Ecto neural progenitor cell (in vitro differentiated cells): ENCODE results near the gene SSX4.
"Not testable (repeated sequence)": the region's sequence is repeated elsewhere in the genome, so short reads cannot be mapped to it uniquely, and the experiment has no call there.

Experiments used
- DNase-seq: peaks from one replicate; pipeline ENCODE4 v3.0.0-alpha.2; 2018; ENCODE audit warnings: low spot score

Gene SSX4, protein sequence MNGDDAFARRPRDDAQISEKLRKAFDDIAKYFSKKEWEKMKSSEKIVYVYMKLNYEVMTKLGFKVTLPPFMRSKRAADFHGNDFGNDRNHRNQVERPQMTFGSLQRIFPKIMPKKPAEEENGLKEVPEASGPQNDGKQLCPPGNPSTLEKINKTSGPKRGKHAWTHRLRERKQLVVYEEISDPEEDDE

DNA sequence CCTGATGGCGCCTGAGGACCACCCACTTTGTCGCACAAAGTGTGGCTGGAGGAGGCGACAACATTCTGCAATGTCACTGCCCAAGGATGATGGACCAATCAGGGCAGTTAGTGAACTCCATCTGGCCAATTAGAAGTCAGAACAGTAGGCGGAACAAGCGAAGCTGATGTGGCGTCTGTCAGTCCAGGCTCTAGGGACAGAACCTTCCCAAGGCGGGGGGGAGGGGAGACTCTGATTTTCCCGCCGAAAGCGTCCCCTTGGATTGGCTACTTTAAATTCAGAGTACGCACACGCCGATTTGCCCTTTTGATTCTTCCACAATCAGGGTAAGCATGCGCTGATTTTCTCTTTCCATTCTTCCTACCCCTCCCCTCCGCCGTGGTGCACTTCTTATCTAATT, at the start of gene SSX4:
Gene SSX4, plus strand, starts transcription at position 301 of the 400 bp plus-strand sequence. CDS start 515 bp downstream, outside the sequence.
- DNase-seq, result not testable (repeated sequence)

DNA sequence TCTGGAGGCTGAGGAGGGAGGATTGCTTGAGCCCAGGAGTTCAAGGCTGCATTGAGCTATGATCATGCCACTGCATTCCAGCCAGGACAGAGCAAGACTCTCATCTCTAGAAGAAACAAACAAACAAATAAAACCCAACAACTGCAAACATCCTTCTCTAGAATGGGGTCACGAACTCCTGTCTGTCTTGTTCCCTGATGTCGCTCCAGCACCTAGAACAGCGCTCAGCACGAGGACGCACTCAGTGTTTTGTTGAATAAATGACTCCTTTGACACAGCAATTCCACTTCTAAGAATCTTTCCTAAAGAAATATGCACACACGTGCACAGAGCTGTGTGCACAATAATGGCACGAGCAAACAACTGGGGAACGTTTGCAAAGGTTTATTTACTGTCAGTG, 37.3 kb upstream of the SSX4 start:
- not testable (repeated sequence) for DNase-seq

DNA sequence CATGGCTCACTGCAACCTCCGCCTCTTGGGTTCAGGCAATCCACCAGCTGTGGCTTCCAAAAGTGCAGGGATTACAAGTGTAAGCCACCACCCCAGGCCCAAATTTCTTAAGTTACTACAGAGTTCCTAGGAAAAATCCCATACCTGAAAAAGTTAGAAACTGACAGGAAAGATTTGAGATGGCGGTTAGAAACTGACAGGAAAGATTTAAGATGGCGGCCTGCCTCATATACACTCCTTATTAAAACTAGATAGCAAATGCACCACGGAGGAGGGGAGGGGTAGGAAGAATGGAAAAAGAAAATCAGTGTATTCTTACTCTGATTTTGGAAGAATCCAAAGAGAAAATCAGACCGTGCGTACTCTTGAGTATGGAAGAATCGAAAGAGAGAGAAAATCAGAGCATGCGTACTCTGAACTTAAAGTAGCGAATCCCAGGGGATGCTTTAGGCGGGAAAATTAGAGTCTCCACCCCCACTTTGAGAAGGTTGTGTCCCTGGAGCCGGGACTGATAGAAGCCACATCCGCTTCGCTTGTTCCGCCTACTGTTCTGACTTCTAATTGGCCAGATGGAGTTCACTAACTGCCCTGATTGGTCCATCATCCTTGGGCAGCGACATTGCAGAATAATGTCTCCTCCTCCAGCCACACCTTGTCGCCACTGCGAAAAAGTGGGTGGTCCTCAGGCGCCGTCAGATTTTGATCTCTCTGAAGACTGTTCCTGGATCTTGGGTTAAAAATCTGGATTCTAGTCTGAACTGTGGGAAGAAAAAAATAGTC, 26.8 kb upstream of the SSX4 start, which contains the start of gene SSX3:
Gene SSX3, minus strand, starts transcription at position 389 of the 780 bp plus-strand sequence. CDS start 1,454 bp downstream, outside the sequence.
- not testable (repeated sequence) for DNase-seq

DNA sequence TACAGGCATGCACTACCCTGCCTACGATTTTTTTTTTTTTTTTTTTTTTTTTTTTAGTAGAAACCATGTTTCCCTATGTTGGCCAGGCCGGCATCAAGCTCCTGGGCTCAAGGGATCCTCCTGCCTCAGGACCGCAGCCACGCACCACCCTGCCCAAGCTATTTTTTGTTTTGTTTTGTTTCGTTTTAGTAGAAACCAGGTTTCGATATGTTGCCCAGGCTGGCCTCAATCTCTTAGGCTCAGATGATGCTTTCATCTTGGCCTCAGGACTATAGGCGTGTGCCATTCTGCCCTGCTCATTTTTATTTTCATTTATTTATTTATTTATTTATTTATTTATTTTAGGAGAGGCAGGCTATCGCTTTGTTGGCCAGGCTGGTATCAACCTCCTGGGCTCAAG, 25.7 kb upstream of the SSX4 start:
- no peak for DNase-seq

DNA sequence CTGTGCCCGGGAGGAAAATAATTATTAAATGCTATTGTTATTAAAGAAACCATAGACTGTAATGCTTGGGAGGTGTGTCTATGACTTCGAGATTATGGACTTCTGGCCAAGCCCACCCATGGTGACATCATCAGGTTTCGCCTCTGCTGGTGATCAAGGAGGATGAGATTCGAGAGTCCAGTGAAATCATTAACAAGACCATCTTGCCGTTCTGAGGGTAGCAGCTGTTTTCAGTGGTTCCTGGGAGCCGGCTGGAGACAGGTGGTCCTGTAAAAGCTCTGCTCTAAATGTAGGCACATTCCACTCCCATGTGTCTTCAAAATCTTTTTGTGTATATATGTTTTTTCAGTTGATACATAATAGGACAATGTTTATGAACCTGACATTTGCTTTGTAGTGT, 24.1 kb upstream of the SSX4 start:
- not testable (repeated sequence) for DNase-seq

DNA sequence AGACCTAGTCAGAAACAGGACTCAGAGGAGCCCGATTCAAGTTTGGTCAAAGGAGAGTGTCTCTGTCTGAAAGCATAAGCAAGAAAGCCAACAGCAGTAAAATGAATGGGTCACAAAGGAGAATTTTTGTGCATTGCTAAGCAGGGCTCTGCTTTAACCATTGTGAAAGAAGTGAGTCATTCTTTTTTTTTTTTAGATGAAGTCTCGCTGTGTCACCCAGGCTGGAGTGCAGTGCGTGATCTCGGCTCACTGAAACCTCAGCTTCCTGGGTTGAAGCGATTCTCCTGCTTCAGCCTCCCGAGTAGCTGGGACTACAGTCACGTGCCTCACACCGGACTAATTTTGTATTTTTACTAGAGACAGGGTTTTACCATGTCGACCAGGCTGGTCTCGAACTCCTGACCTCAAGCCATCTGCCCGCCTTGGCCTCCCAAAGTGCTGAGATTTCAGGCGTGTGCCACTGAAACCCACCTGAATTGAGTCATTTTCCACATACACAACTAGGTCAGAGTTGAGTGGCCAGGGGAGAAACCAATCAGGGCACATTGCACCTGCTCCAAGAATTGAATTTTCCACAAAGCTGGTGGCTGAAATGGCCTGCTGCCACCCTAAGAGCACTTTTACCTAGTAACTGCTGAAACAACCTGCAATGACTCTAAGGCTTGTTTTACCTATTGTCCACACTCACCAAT, 15.5 kb upstream of the SSX4 start:
- DNase-seq, result not testable (repeated sequence)

DNA sequence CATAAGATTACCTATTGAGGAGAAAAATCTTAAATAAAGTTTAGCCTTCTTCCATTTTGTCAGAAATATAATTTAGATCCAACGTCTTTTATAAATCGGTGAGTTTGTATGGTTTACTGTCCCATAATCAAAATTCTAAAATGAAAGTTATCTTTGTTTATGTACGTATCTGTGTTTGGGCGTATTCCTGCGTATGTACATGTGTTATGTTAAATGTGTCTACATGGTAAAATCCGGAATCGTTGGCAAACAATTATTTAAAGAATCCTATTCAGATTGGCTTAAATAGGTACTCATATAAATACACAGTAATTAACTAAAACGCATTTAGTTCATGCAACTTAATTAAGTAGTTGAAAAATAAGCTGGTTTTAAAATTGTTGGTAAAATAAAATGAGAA, 12.9 kb upstream of the SSX4 start:
- not testable (repeated sequence) for DNase-seq

DNA sequence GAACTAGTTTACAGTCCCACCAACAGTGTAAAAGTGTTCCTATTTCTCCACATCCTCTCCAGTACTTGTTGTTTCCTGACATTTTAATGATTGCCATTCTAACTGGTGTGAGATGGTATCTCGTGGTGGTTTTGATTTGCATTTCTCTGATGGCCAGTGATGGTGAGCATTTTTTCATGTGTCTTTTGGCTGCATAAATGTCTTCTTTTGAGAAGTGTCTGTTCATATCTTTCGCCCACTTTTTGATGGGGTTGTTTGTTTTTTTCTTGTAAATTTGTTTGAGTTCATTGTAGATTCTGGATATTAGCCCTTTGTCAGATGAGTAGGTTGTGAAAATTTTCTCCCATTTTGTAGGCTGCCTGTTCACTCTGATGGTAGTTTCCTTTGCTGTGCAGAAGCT, 13.6 kb downstream of the SSX4 start:
- not testable (repeated sequence) for DNase-seq

DNA sequence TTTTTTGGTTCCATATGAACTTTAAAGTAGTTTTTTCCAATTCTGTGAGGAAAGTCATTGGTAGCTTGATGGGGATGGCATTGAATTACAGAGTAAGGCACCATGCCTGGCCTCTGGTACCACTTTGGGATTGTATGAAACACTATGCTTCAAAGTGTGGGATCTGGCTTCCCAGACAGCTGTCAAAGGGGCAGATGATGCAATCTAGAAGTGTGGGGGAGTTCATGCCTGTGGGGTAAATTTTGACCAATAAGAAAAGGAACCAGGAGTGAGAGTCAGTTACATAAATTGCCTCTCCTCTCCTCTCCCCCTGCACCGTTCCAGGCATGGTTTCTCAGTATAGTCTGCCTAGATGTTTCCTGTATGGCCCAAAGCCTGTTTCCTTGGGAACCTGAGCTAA, 14.5 kb downstream of the SSX4 start:
- DNase-seq, result not testable (repeated sequence)

DNA sequence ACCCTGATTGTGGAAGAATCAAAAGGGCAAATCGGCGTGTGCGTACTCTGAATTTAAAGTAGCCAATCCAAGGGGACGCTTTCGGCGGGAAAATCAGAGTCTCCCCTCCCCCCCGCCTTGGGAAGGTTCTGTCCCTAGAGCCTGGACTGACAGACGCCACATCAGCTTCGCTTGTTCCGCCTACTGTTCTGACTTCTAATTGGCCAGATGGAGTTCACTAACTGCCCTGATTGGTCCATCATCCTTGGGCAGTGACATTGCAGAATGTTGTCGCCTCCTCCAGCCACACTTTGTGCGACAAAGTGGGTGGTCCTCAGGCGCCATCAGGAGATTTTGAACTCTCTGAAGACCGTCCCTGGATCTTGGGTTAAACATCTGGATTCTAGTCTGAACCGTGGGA, 28.5 kb downstream of the SSX4 start, which contains the start of gene SSX4B:
Gene SSX4B, minus strand, starts transcription at position 101 of the 400 bp plus-strand sequence. CDS start 588 bp downstream, outside the sequence.
- DNase-seq, result not testable (repeated sequence)

DNA sequence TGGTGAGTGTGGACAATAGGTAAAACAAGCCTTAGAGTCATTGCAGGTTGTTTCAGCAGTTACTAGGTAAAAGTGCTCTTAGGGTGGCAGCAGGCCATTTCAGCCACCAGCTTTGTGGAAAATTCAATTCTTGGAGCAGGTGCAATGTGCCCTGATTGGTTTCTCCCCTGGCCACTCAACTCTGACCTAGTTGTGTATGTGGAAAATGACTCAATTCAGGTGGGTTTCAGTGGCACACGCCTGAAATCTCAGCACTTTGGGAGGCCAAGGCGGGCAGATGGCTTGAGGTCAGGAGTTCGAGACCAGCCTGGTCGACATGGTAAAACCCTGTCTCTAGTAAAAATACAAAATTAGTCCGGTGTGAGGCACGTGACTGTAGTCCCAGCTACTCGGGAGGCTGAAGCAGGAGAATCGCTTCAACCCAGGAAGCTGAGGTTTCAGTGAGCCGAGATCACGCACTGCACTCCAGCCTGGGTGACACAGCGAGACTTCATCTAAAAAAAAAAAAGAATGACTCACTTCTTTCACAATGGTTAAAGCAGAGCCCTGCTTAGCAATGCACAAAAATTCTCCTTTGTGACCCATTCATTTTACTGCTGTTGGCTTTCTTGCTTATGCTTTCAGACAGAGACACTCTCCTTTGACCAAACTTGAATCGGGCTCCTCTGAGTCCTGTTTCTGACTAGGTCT, 43.8 kb downstream of the SSX4 start:
- DNase-seq, result not testable (repeated sequence)

DNA sequence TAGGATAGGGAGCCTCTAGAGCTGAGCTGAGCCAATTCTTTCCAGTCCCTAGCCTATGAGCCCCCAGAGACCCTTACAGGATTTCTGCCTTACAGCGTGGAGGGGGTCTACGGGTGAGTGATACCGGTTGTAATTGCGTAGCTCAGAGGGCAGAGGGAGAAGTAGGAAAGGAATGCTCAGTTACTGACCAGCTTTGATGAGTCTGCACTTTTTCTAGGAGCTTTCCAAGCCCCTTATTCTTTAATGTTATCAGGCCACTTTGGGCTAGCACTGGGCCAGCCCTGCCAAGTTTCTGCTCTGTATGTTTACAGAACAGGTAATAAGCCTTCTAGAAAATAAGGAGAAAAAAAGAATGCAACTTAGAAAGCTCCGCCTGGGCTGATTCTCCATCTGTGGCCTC, 46.3 kb downstream of the SSX4 start:
- not testable (repeated sequence) for DNase-seq

DNA sequence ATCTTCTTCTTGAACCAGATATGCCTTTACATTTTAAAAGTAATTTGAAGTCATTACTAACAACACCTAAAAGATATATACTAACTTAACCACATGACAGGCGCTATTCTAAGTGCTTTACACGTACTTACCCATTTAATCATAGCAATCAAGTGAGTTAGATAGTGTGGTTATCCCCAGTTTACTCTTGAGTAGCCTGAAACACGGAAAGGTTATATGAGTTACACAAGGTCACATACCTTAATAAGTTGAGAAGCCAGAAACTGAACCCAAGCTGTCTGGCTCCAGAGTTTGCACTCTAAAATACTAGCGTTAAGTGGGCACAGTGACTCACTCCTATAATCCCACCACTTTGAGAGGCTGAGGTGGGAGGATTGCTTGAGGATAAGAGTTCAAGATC, 46.8 kb downstream of the SSX4 start:
- not testable (repeated sequence) for DNase-seq

DNA sequence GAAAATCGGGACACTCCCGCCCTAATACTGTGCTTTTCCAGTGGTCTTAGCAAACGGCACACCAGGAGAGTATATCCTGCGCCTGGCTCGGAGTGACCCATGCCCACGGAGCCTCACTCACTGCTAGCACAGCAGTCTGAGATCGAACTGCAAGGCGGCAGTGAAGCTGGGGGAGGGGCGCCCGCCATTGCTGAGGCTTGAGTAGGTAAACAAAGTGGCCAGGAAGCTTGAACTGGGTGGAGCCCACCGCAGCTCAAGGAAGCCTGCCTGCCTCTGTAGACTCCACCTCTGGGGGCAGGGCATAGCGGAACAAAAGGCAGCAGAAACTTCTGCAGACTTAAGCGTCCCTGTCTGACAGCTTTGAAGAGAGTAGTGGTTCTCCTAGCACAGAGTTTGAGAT, 50.4 kb downstream of the SSX4 start:
- not testable (repeated sequence) for DNase-seq
